ENCODE measurements around the gene ITPK1. TPM values are rescaled to one million over a fixed set of nuclear protein-coding genes. Genes with fewer than 3 reads are reported as not detected.

The ITPK1 gene
- total and polyA plus RNA-seq, 10 of the 15 experiments (the other 5 are each of a cell fraction or from before 2014, with no cell fraction given): 1.3 to 73.2 (median 27.0) TPM

GRCh38 chr14:93017898-93018297 is 97.8 kb downstream of the ITPK1 start:
- Histone ChIP-seq H2AFZ (ENCODE audit: control insufficient read depth, low read depth, low read length) (no peak overlapping the region), H4K20me1 (ENCODE audit: control insufficient read depth, insufficient read depth) (no peaks in the 10 kb centered on the region), H3K36me3 (ENCODE audit: control insufficient read depth in 2 of 2, insufficient read depth in 2 of 2, low read length in 1 of 2) (peaks cover 0 to 14% of the 10 kb centered on the region in 2 experiments; a peak in 2 of 4 replicates), H3K4me3 (no peak overlapping the region), H3K9me3 (replicated peaks; ENCODE audit: control insufficient read depth, insufficient read depth, low read length) (no peaks in the 10 kb centered on the region; the same call in 2 of the 3 replicates), H3K27ac (ENCODE audit: control insufficient read depth, insufficient read depth) (no peak overlapping the region), H3K4me2 (ENCODE audit: control insufficient read depth, insufficient read depth) (no peak overlapping the region), H3K79me2 (ENCODE audit: control insufficient read depth, insufficient read depth, low read length) (no peaks in the 10 kb centered on the region; the same call in 1 of the 2 replicates), H3K4me1 (ENCODE audit: control insufficient read depth, insufficient read depth, low read length) (peaks cover 15% of the 10 kb centered on the region), H3K9ac (ENCODE audit: control insufficient read depth, insufficient read depth, low read length) (no peak overlapping the region), H3K27me3 (replicated peaks in 1 of 2; ENCODE audit: control insufficient read depth in 2 of 2, insufficient read depth in 2 of 2, low read length in 1 of 2) (no peaks in the 10 kb centered on the region)
- CTCF ChIA-PET: no interaction called here
- SMC1A ChIA-PET (ENCODE audit: uncharacterized antibody, unreplicated experiment): no interaction called here
- no peak for DNase-seq (ENCODE audit: low read depth, low spot score)
- POLR2A ChIA-PET: interaction anchor here (0.6 kb wide), 1 partner anchor 207 kb away, joined by 3 read pairs; no protein-coding TSS in a partner anchor
- in situ Hi-C loops (cut with MboI) (no loop called here), intact Hi-C loops (cut with micrococcal nuclease; ENCODE audit: unreplicated experiment) (no loop called here)
- no peak for FAIRE-seq
- WGBS (ENCODE audit: insufficient coverage, insufficient replicate concordance, low lambda C conversion rate, missing lambda C conversion rate): 78% methylated on average over 10 of the region's 10 CpGs
- TF ChIP-seq CUX1 (IDR thresholded peaks at IDR 0.05; ENCODE audit: insufficient replicate concordance, low read depth, low read length): no peak
- BruUV-seq (replicated peaks): no TSS peak
- RAD21 ChIA-PET (ENCODE audit: unreplicated experiment): no interaction called here
- no peak for ATAC-seq

Data from GM12878 (cell line).